Fibroblast of villous mesenchyme (primary cell): ENCODE results near the gene E2F3. TPM values are rescaled to one million over a fixed set of nuclear protein-coding genes. Genes with fewer than 3 reads are reported as not detected.
A peak's percentile ranks its signal among the peaks of the same experiment; 100 is the strongest.

Experiments
- DNase-seq: peaks from one replicate; pipeline ENCODE4 v3.0.0-alpha.2; 2010; ENCODE audit warnings: low read depth
- H3K4me3 ChIP-seq: 2 replicates; pipeline ENCODE4 v1.5.1; 2011; ENCODE audit warnings: low read depth, mild to moderate bottlenecking, low read length
- total RNA-seq: library from RNA; depleted of rRNA; stranded (reverse); fragments of >200 nt; gene quantifications from 2 replicates; pipeline ENCODE4 v1.2.3, GENCODE V29; 2012
- TF ChIP-seq, protein P1 (sequence below): IDR thresholded peaks from 2 replicates; pipeline ENCODE4 v1.5.1; 2012; ENCODE audit warnings: low read depth, mild to moderate bottlenecking, low read length; ENCODE audit not compliant: insufficient read depth

E2F3 gene
- total RNA-seq, 1 donor, result 13.0 TPM

DNA sequence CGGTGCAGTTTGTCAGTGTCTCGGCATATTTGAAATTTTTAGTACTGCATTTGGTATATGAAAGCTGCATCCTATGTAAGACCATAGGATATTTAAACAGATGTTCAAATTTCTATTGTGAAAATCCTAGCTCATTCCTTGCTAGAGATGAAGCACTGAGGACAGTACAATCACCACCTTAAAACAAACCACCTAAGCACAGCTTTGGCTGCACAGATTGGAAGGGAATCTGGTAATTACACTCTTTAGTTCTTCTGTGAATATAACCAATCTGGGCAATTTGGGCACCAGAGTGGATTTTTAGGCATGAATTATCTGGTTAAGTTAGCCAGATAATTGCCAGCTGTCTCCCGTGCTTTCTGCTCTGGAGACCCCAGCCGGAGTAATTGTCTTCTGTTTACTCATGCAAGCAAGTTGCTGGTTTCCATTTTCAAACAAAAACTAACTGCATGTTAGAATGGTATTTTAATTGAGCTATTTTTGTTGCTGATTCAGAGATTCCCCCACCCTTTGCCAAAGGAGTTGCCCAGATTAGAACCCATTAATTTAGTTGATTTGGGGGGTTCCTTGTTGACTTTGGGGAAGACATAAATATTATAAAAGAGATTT is 36.9 kb downstream of the E2F3 start:
- DNase-seq, result no peak
- H3K4me3 ChIP-seq, result no peak overlapping the region
- TF ChIP-seq, protein P1, sequence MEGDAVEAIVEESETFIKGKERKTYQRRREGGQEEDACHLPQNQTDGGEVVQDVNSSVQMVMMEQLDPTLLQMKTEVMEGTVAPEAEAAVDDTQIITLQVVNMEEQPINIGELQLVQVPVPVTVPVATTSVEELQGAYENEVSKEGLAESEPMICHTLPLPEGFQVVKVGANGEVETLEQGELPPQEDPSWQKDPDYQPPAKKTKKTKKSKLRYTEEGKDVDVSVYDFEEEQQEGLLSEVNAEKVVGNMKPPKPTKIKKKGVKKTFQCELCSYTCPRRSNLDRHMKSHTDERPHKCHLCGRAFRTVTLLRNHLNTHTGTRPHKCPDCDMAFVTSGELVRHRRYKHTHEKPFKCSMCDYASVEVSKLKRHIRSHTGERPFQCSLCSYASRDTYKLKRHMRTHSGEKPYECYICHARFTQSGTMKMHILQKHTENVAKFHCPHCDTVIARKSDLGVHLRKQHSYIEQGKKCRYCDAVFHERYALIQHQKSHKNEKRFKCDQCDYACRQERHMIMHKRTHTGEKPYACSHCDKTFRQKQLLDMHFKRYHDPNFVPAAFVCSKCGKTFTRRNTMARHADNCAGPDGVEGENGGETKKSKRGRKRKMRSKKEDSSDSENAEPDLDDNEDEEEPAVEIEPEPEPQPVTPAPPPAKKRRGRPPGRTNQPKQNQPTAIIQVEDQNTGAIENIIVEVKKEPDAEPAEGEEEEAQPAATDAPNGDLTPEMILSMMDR, result no peak

DNA sequence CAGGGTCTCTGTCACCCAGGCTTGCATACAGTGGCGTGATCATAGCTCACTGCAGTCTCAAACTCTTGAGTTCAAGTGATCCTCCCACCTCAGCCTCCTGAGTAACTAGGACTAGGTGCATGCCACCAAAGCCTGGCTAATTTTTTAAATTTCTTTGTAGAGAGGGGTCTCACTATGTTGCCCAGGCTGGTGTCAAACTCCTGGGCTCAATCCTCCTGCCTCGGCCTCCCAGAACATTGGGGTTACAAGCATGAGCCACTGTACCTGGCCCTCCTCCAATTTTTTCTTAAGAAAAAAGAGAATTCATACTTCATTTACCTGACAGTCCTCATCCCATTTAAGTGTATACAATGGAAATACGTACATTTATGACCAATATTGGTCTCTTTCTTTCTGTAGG is 37.9 kb downstream of the E2F3 start:
- DNase-seq, result no peak
- TF ChIP-seq, protein P1, result no peak

DNA sequence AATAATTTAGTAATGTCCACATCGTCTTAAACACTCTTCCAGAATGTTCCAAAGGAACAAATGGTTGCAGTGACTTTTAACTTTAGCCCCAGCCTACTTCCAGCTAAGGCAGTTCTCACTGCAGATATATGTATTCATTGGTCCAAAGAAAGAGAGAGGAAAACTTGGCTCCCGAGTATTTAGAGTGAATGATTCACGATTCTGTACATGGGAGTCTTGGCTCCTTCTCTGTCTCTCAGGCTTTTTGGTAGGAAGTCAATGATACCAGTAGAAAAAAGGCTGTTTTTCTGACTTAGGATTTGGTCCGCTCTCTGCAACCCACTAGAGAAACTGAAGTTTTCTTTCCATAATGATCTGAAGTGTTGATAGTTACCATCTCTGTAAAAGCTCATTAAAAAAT is 38.6 kb downstream of the E2F3 start:
- TF ChIP-seq, protein P1, result no peak
- DNase-seq, result no peak
- no peak overlapping the region for H3K4me3 ChIP-seq

More for the DNA sequence above, 37.9 kb downstream of the E2F3 start:
- no peak overlapping the region for H3K4me3 ChIP-seq

DNA sequence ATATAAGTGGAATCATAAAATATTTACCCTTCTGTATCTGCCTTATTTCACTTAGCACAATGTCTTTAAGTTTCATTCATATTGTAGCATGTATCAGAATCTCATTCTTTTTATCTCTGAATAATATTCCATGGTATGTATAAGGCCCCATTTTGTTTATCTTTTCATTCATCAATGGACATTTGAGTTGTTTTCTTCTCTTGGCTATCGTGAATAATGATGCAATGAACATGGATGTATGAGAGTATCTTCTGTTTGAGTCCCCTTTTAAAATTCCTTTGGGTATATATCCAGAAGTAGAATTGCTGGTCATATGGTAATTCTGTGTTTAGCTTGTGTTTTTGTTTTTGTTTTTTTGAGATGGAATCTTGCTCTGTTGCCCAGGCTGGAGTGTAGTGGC is 39.6 kb downstream of the E2F3 start:
- H3K4me3 ChIP-seq, result no peak overlapping the region
- TF ChIP-seq, protein P1, result no peak
- DNase-seq, result no peak

DNA sequence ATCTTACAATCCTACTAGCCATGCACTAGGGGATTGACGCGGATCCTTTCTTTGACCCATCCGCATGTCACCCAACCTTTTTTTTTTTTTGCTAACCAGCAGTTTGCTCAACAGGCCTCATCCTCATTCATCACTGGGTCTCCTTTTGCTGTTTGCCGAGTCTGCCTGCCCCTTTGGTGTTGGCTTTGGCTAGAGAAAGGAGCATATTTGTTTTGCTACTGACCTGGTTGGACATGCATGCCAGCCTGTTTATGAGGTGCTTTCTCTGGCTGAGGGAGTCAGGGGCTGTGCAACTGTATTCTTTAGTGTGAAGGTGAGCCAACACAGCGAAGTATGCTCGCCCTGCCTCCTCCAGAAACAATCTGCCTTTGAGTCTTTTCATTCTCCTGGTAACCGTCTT is 40.2 kb downstream of the E2F3 start:
- DNase-seq, result no peak
- H3K4me3 ChIP-seq, result no peak overlapping the region
- TF ChIP-seq, protein P1, result no peak

DNA sequence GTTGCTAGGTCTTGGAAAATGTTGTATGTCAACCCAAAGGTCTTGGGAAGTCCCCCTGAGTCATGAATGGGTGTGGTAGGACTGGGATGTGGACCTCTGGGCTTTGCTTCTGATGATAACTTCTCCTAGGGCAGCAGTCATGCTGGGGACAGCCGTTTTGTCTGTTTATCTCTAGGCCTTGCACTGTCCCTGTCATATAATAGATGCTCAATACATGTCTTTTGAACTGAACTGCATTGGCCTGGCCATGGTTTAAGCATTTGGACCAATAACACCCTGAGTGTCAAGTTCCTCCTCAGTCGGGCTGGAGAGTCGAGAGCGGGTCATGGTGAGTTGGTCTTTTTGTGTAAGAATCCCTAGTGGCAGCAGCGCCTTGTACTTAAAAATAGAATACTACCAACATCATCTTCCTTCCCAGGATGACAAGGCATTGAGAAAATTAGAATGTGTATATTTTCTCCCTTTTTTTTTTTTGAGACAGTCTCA is 43.1 kb downstream of the E2F3 start:
- DNase-seq, result peak; percentile 17
- TF ChIP-seq, protein P1, result no peak
- no peak overlapping the region for H3K4me3 ChIP-seq

DNA sequence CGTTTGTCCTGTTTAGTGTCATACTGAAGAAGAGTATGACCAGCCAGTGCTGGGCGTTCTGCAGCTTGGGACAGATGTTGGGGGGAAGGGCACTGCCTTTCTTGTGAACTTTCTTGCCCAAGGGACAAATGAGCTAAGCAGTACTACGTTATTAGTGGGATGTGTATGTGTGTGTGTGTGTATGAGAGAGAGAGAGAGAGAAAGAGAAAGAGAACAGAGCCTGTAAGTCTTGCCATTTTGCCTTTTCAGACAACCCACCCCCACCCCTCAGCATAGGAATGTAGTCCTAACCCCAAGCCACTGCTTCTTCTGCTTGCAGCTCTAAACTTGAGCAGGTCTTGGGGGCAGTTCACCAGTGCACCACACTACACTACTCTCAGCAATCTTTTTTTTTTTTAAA is 45.5 kb downstream of the E2F3 start:
- no peak overlapping the region for H3K4me3 ChIP-seq
- peak; percentile 40 for DNase-seq
- TF ChIP-seq, protein P1, result no peak
